Psoas muscle (tissue), 8 donors: ENCODE results near the gene NLGN1. TPM values are rescaled to one million over a fixed set of nuclear protein-coding genes. Genes with fewer than 3 reads are reported as not detected.

Source experiments
- ATAC-seq, 4 donors: fragments of 200-7000 bp; cut with Tn5 transposase; one replicate each; pipeline ENCODE4 v1.9.1; 2020; ENCODE audit warnings: moderate library complexity in 3 of 4, mild to moderate bottlenecking in 2 of 4
- DNase-seq, 2 donors: peaks; one replicate each; pipeline ENCODE4 v3.0.0-alpha.2; 2020
- H3K27ac ChIP-seq: fragments of 200-600 bp; one replicate; pipeline ENCODE4 v1.8.0; 2022
- H3K27me3 ChIP-seq, 3 donors: fragments of 200-600 bp in 1 of 3; one replicate each; pipeline versions ENCODE4 v1.6.1 to v1.8.0; 2013 to 2022; ENCODE audit warnings: low read length in 2 of 3, mild to moderate bottlenecking in 2 of 3, moderate library complexity in 1 of 3; ENCODE audit not compliant: insufficient read depth in 3 of 3
- H3K36me3 ChIP-seq, 2 donors: fragments of 200-600 bp in 1 of 2; one replicate each; pipeline versions ENCODE4 v1.6.1 to v1.8.0; 2013 to 2022; ENCODE audit warnings: low read depth in 1 of 2, mild to moderate bottlenecking in 1 of 2, moderate library complexity in 1 of 2; ENCODE audit not compliant: insufficient read depth in 1 of 2
- H3K4me1 ChIP-seq: fragments of 200-600 bp; one replicate; pipeline ENCODE4 v1.8.0; 2022
- H3K4me3 ChIP-seq: fragments of 200-600 bp; one replicate; pipeline ENCODE4 v1.8.0; 2022; ENCODE audit warnings: mild to moderate bottlenecking
- H3K9me3 ChIP-seq: fragments of 200-600 bp; one replicate; pipeline ENCODE4 v1.8.0; 2022
- CTCF ChIP-seq: fragments of 200-600 bp; IDR thresholded peaks from one replicate; pipeline ENCODE4 v1.8.0; 2022; ENCODE audit warnings: antibody characterized with exemption
- WGBS, 3 donors: extraction: QIAGEN DNeasy Blood & Tissue Kit; methylation state at CpG; one replicate each; pipeline versions ENCODE4 v1.1.6 to v1.1.7; 2013; 5-methylcytosine and 5-hydroxymethylcytosine counted together
- intact Hi-C, 2 donors: fragments of 100-400 bp; cut with DNase I; formaldehyde crosslinking; loops; one replicate each; pipeline versions ENCODE4 v1.11.0 to v1.14.2; 2022
- polyA plus RNA-seq, 3 donors: library from polyadenylated mRNA; stranded (reverse); fragments of 200-250 nt; gene quantifications; one replicate each; pipeline ENCODE4 v1.2.3, GENCODE V29; 2013
- total RNA-seq, 4 donors: library from RNA; stranded (reverse); fragmentation: NEBNext Ultra II Directional in 2 of 4; extraction: Animal tissue kit (Norgen Biotek cat#: 25700) in 2 of 4; gene quantifications; one replicate each; pipeline versions ENCODE4 v1.2.1 to v1.2.4, GENCODE V29; 2021 to 2023
- donor health status: healthy with polysubstance abuse.
- donor health status: DM: no; HTN: no; CAD: no; lungs with moderate emphysema.
- donor health status: Bipolar disorder and iron deficiency.
- donor health status: healthy.
- donor health status: DM: yes; HTN: yes; CAD: no.
- donor health status: DM: no; HTN: no; CAD: no.
- donor health status: DM: no; HTN: no; CAD: no.
- donor health status: DM: yes; HTN: yes; CAD: no.

NLGN1 gene
- total and polyA plus RNA-seq, 7 donors = 0.04 to 1.0 (median 0.54) TPM

DNA sequence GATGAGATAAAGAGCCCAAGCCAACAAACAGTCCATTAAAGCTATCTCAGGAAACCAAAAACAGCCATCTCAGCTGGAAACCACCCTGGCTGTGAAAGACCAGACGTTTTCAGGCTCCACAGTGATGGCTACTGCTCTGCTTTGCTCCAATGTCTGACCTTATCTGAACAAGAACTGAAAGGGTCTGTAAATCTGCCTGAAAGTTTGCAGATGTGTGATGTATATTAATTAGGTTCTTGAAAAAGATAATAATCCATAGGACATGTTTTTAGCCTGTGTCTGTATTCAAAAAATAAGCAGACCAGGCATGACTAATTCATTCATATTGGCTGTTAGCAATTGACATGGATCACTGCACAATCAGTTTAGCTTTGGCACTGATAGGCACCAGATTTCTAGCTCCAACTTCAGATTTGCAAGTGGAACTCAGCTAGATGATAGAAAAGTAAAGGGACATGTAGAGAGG is 850.2 kb downstream of the NLGN1 start:
- Histone ChIP-seq H3K36me3 (no peaks in the 10 kb centered on the region), H3K27ac (no peak overlapping the region), H3K9me3 (no peaks in the 10 kb centered on the region), H3K27me3 (no peaks in the 10 kb centered on the region), H3K4me1 (no peaks in the 10 kb centered on the region), H3K4me3 (no peak overlapping the region)
- DNase-seq (no peak), ATAC-seq (no peak)
- 9 to 16% (median 12%) methylated on average over 1 of the region's 1 CpG for WGBS, 3 donors
- intact Hi-C loops = no loop called here
- TF ChIP-seq CTCF = no peak

DNA sequence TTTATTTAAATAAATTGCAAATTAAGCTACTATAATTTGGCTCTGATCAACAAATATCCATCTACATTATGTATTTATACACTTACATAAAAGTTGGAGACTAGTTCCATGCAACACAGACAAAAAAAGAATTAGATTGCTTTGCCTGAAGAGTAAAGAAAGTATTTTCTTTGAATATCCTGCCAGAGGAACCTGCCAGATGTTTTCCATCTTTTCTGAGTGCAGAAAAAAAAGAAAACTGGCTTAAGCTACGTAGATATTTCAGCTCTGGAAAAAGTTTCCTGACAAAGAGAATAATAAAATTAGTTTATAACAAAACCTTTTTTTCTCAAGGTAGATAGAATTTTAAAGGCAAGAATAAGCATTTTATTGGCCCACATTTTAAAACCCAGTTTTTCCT is 854.1 kb downstream of the NLGN1 start:
- Histone ChIP-seq H3K4me1 (no peaks in the 10 kb centered on the region), H3K9me3 (no peaks in the 10 kb centered on the region), H3K27ac (no peak overlapping the region), H3K27me3 (no peaks in the 10 kb centered on the region), H3K36me3 (no peaks in the 10 kb centered on the region), H3K4me3 (no peak overlapping the region)
- no peak for TF ChIP-seq CTCF
- intact Hi-C loops = no loop called here
- DNase-seq (no peak), ATAC-seq (no peak)
- 31 to 47% (median 35%) methylated on average over 1 of the region's 1 CpG for WGBS, 3 donors

- intact Hi-C loops = no loop called here
- 32 to 42% (median 35%) methylated on average over 3 of the region's 3 CpGs for WGBS, 3 donors
- H3K4me3 ChIP-seq = no peak overlapping the region
These were observed 855.8 kb downstream of the NLGN1 start for GRCh38 chr3:174253196-174253823.

GRCh38 chr3:174253940-174254339 is 856.4 kb downstream of the NLGN1 start:
- intact Hi-C loops = no loop called here
- Histone ChIP-seq H3K9me3 (no peaks in the 10 kb centered on the region), H3K4me1 (no peaks in the 10 kb centered on the region), H3K4me3 (no peak overlapping the region), H3K27ac (no peak overlapping the region), H3K36me3 (no peaks in the 10 kb centered on the region), H3K27me3 (no peaks in the 10 kb centered on the region)
- no peak for ATAC-seq
- WGBS, 3 donors = 87 to 90% (median 88%) methylated on average over 4 of the region's 4 CpGs
- no peak for DNase-seq
- TF ChIP-seq CTCF = no peak

More at GRCh38 chr3:174253196-174253823, 855.8 kb downstream of the NLGN1 start:
- Histone ChIP-seq H3K4me1 (no peaks in the 10 kb centered on the region), H3K27me3 (no peaks in the 10 kb centered on the region), H3K36me3 (no peaks in the 10 kb centered on the region), H3K9me3 (no peaks in the 10 kb centered on the region), H3K27ac (no peak overlapping the region)
- DNase-seq (no peak), ATAC-seq (no peak)
- no peak for TF ChIP-seq CTCF

DNA sequence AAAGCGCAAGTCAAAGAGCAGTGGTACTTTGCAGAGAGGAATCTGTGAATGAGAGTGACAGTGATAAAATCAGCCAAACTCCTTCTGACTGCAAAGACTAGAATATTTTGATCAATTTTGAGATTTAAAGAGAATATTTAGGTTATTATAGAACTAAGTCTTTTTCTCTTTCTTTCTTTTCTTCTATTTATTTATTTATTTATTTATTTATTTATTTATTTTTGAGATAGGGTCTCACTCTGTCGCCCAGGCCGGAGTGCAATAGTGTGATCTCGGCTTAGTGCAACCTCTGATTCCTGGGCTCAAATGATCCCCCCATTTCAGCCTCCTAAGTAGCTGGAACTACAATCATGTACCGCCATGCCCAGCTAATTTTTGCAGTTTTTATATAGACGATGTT is 857.9 kb downstream of the NLGN1 start:
- Histone ChIP-seq H3K27ac (no peak overlapping the region), H3K9me3 (no peaks in the 10 kb centered on the region), H3K36me3 (no peaks in the 10 kb centered on the region), H3K27me3 (no peaks in the 10 kb centered on the region), H3K4me3 (no peak overlapping the region), H3K4me1 (no peaks in the 10 kb centered on the region)
- 89 to 97% (median 93%) methylated on average over 6 of the region's 6 CpGs for WGBS, 3 donors
- DNase-seq (no peak), ATAC-seq (no peak)
- TF ChIP-seq CTCF = no peak
- intact Hi-C loops = no loop called here
